SU-DHL-6 (cell line): ENCODE data around the gene TTBK1.

ENCODE experiments used
- H2AFZ ChIP-seq: fragments of 200-600 bp; sonication (generic); 2 replicates; pipeline ENCODE4 v1.6.1; 2014; ENCODE audit warnings: low read depth, mild to moderate bottlenecking, moderate library complexity, mixed read lengths, antibody characterized with exemption, low read length; ENCODE audit not compliant: severe bottlenecking
- H3F3A ChIP-seq: fragments of 200-600 bp; shearing (Covaris generic); 2 replicates; pipeline ENCODE4 v1.6.0; 2016; ENCODE audit warnings: antibody characterized with exemption, mild to moderate bottlenecking; ENCODE audit not compliant: insufficient read depth
- H3K27ac ChIP-seq: fragments of 200-600 bp; sonication (generic); 2 replicates; pipeline ENCODE4 v1.5.1; 2016; ENCODE audit warnings: low read depth, mild to moderate bottlenecking, low read length, moderate library complexity, mixed read lengths
- H3K27me3 ChIP-seq: fragments of 200-600 bp; sonication (generic), shearing (Covaris generic); 2 replicates; pipeline ENCODE4 v1.6.0; 2014; ENCODE audit warnings: mild to moderate bottlenecking, low read length
- H3K36me3 ChIP-seq: fragments of 200-600 bp; sonication (generic); 2 replicates; pipeline ENCODE4 v1.6.1; 2014; ENCODE audit warnings: mild to moderate bottlenecking, low read length, mixed read lengths
- H3K4me2 ChIP-seq: fragments of 300-600, 200-600 bp; shearing (Covaris generic), sonication (generic); 2 replicates; pipeline ENCODE4 v1.6.0; 2014; ENCODE audit warnings: low read length, low read depth, mild to moderate bottlenecking; ENCODE audit not compliant: poor library complexity, severe bottlenecking
- H3K4me3 ChIP-seq: fragments of 200-600 bp; sonication (generic); 2 replicates; pipeline ENCODE4 v1.5.1; 2014; ENCODE audit warnings: antibody characterized with exemption, low read length, mild to moderate bottlenecking, mixed read lengths; ENCODE audit not compliant: insufficient read depth, poor library complexity, severe bottlenecking
- H3K79me2 ChIP-seq: fragments of 200-600 bp; sonication (generic); 2 replicates; pipeline ENCODE4 v1.6.1; 2014; ENCODE audit warnings: mild to moderate bottlenecking, low read length, moderate library complexity; ENCODE audit not compliant: insufficient read depth
- H3K9ac ChIP-seq: fragments of 200-600 bp; sonication (generic); 2 replicates; pipeline ENCODE4 v1.7.0; 2014; ENCODE audit warnings: mild to moderate bottlenecking, low read length
- H3K9me2 ChIP-seq: fragments of 200-600 bp; sonication (generic); replicated peaks from 2 replicates; pipeline ENCODE4 v1.6.1; 2014; ENCODE audit warnings: low read length; ENCODE audit not compliant: insufficient read depth
- H3K9me3 ChIP-seq: fragments of 200-600 bp; sonication (generic); 2 replicates; pipeline ENCODE4 v1.6.1; 2014; ENCODE audit warnings: low read length, mixed read lengths; ENCODE audit not compliant: insufficient read depth
- H4K20me1 ChIP-seq: fragments of 200-600 bp; sonication (generic); 2 replicates; pipeline ENCODE4 v1.6.1; 2014; ENCODE audit warnings: low read depth, mild to moderate bottlenecking, antibody characterized with exemption, low read length, moderate library complexity, mixed read lengths
- CTCF ChIP-seq: fragments of 200-600 bp; sonication (generic); IDR thresholded peaks from one replicate; pipeline ENCODE4 v1.5.1; 2017; ENCODE audit warnings: antibody characterized with exemption, mild to moderate bottlenecking, low read length, moderate library complexity; ENCODE audit not compliant: insufficient read depth, poor library complexity, severe bottlenecking
- EZH2phosphoT487 ChIP-seq: fragments of 200-600 bp; sonication (generic), shearing (Covaris generic); conservative IDR thresholded peaks from 2 replicates; pipeline ENCODE4 v1.6.1; 2018; ENCODE audit warnings: mild to moderate bottlenecking, antibody characterized with exemption, low read length, moderate library complexity, mixed read lengths

The TTBK1 gene

GRCh38 chr6:43286980-43287716, 43.9 kb downstream of the TTBK1 start:
- H3K27ac ChIP-seq = no peak overlapping the region
- H2AFZ ChIP-seq = no peak overlapping the region
- no peak overlapping the region for H3K9ac ChIP-seq

GRCh38 chr6:43287717-43288679, 44.7 kb downstream of the TTBK1 start:
- Histone ChIP-seq H3K27ac (no peak overlapping the region), H3K4me2 (no peak overlapping the region), H3K9ac (no peak overlapping the region), H3K4me3 (no peak overlapping the region), H4K20me1 (no peaks in the 10 kb centered on the region), H3K27me3 (no peaks in the 10 kb centered on the region), H2AFZ (no peak overlapping the region), H3K9me2 (no peaks in the 10 kb centered on the region), H3K9me3 (no peaks in the 10 kb centered on the region), H3K79me2 (no peaks in the 10 kb centered on the region), H3K36me3 (no peaks in the 10 kb centered on the region), H3F3A (no peaks in the 10 kb centered on the region)
- no peak for TF ChIP-seq EZH2phosphoT487
- no peak for TF ChIP-seq CTCF

More at GRCh38 chr6:43286980-43287716, 43.9 kb downstream of the TTBK1 start:
- H3K79me2 ChIP-seq = no peaks in the 10 kb centered on the region
- no peak for TF ChIP-seq EZH2phosphoT487
- TF ChIP-seq CTCF = no peak
- no peak overlapping the region for H3K4me3 ChIP-seq
- no peaks in the 10 kb centered on the region for H3F3A ChIP-seq
- H3K4me2 ChIP-seq = no peak overlapping the region
- no peaks in the 10 kb centered on the region for H4K20me1 ChIP-seq
- no peaks in the 10 kb centered on the region for H3K27me3 ChIP-seq
- no peaks in the 10 kb centered on the region for H3K9me2 ChIP-seq
- no peaks in the 10 kb centered on the region for H3K36me3 ChIP-seq
- H3K9me3 ChIP-seq = no peaks in the 10 kb centered on the region

- H2AFZ ChIP-seq = no peak overlapping the region
- no peak overlapping the region for H3K27ac ChIP-seq
These were observed 47.1 kb downstream of the TTBK1 start for GRCh38 chr6:43290339-43290904.

More at GRCh38 chr6:43290339-43290904, 47.1 kb downstream of the TTBK1 start:
- no peaks in the 10 kb centered on the region for H3K9me3 ChIP-seq
- no peak for TF ChIP-seq CTCF
- no peak for TF ChIP-seq EZH2phosphoT487
- no peak overlapping the region for H3K4me3 ChIP-seq
- no peaks in the 10 kb centered on the region for H4K20me1 ChIP-seq
- H3K9ac ChIP-seq = no peak overlapping the region
- H3K79me2 ChIP-seq = no peaks in the 10 kb centered on the region
- H3F3A ChIP-seq = no peaks in the 10 kb centered on the region
- H3K36me3 ChIP-seq = no peaks in the 10 kb centered on the region
- H3K9me2 ChIP-seq = no peaks in the 10 kb centered on the region
- H3K27me3 ChIP-seq = no peaks in the 10 kb centered on the region
- H3K4me2 ChIP-seq = no peak overlapping the region
